ENCODE data around the gene CDK18. TPM values are rescaled to one million over a fixed set of nuclear protein-coding genes. Genes with fewer than 3 reads are reported as not detected.
A peak's percentile ranks its signal among the peaks of the same experiment; 100 is the strongest.

The CDK18 gene
- total and polyA plus RNA-seq, 2 of the 8 experiments (the other 6 are each of a cell fraction or from before 2014, with no cell fraction given) = 31.2 to 44.0 TPM

- Histone ChIP-seq H2BK15ac (ENCODE audit: low read length) (peak overlapping the region; percentile 81; the same call in 1 of the 2 replicates), H3K4me3 (ENCODE audit: extremely low read depth in 1 of 4, insufficient read depth in 2 of 4, low read depth in 3 of 4, low read length in 4 of 4) (peak overlapping the region; percentile 44 to 88 (median 86)), H3K14ac (ENCODE audit: insufficient read length) (no peak overlapping the region), H3K18ac (ENCODE audit: extremely low read depth, low read length) (peak overlapping the region; percentile 95), H3K4me2 (ENCODE audit: insufficient read depth in 1 of 2, low read depth in 2 of 2, low read length in 2 of 2) (peak overlapping the region; percentile 67 to 93), H2BK5ac (ENCODE audit: low read depth, low read length) (peak overlapping the region; percentile 75; the same call in 1 of the 2 replicates), H3K79me1 (ENCODE audit: low read depth, low read length) (peaks cover 17% of the 10 kb centered on the region), H3K27ac (ENCODE audit: low read depth, low read length) (0 out of 2 replicates have a peak overlapping the region, but pooled peaks have one; percentile 49), H4K91ac (replicated peaks; ENCODE audit: insufficient read length, low read length) (peak overlapping the region; percentile 15), H2BK120ac (replicated peaks; ENCODE audit: low read depth, low read length) (no peak overlapping the region), H3K9me3 (ENCODE audit: insufficient read depth in 2 of 2, low read depth in 1 of 2, low read length in 1 of 2) (no peaks in the 10 kb centered on the region), H3K36me3 (ENCODE audit: control insufficient read depth in 2 of 4, insufficient read depth in 4 of 4, low read length in 3 of 4) (no peaks in the 10 kb centered on the region), H2AK5ac (ENCODE audit: low read depth, low read length) (peak overlapping the region; percentile 93; the same call in 1 of the 2 replicates), H3K79me2 (ENCODE audit: control insufficient read depth in 1 of 2, insufficient read depth in 2 of 2, low read length in 2 of 2) (peaks cover 0 to 39% of the 10 kb centered on the region in 2 experiments; a peak in 3 of 4 replicates), H4K20me1 (replicated peaks in 1 of 2; ENCODE audit: control insufficient read depth in 1 of 2, insufficient read depth in 2 of 2, low read length in 2 of 2) (peaks cover 5 to 17% of the 10 kb centered on the region in 2 experiments), H3K4me1 (replicated peaks in 1 of 4; ENCODE audit: control insufficient read depth in 3 of 4, insufficient read depth in 4 of 4, low read length in 3 of 4) (peaks cover 0 to 29% (median 16%) of the 10 kb centered on the region in 4 experiments; a peak in 6 of 7 replicates), H2AFZ (ENCODE audit: low read length) (0 out of 2 replicates have a peak overlapping the region, but pooled peaks have one; percentile 12), H3K56ac (replicated peaks; ENCODE audit: insufficient read length, low read depth, low read length) (peak overlapping the region; percentile 7), H3K23me2 (ENCODE audit: low read depth, low read length) (peaks cover 9% of the 10 kb centered on the region; the same call in 1 of the 2 replicates), H3K27me3 (replicated peaks in 1 of 4; ENCODE audit: control insufficient read depth in 3 of 4, extremely low read depth in 1 of 4, insufficient read depth in 3 of 4, low read length in 3 of 4) (no peaks in the 10 kb centered on the region), H4K5ac (ENCODE audit: insufficient read length, low read depth, low read length) (peak overlapping the region; percentile 26), H3K23ac (ENCODE audit: insufficient read length) (no peak overlapping the region), H2BK20ac (ENCODE audit: low read length) (0 out of 2 replicates have a peak overlapping the region, but pooled peaks have one; percentile 32), H3K4ac (replicated peaks; ENCODE audit: insufficient read length, low read depth, low read length) (peak overlapping the region; percentile 41), H3K9ac (replicated peaks in 1 of 4; ENCODE audit: extremely low read depth in 1 of 4, low read depth in 3 of 4, low read length in 3 of 4) (peak overlapping the region in 3 of 4 experiments; percentile 39 to 54 (median 51); a peak in 6 of 7 replicates), H2BK12ac (ENCODE audit: low read depth, low read length) (peak overlapping the region; percentile 64; the same call in 1 of the 2 replicates), H4K8ac (ENCODE audit: extremely low read depth, insufficient read depth, low read length) (no peak overlapping the region)
- ChIA-PET POLR2A (ENCODE audit: partially characterized antibody) (interaction anchor here (0.8 to 4.8 kb wide), 10 partner anchors 8 to 72 kb away, joined by 3 to 22 read pairs (median 6); partner anchors contain the start of gene BLACAT1), CTCF (ENCODE audit: partially characterized antibody) (interaction anchor here (0.6 to 47.3 kb wide), 6 partner anchors 6 to 154 kb away, joined by 3 to 1626 read pairs (median 3); partner anchors contain the start of gene CDK18)
- FAIRE-seq (no peak), DNase-seq (ENCODE audit: low read depth in 1 of 2, low spot score in 2 of 2) (no peak)
- TF ChIP-seq SAP30 (IDR thresholded peaks at IDR 0.05; ENCODE audit: insufficient read depth, insufficient replicate concordance, low read length) (peak; percentile 66), KDM4A (IDR thresholded peaks at IDR 0.05; ENCODE audit: low read depth, low read length, severe bottlenecking) (peak; percentile 38), KDM1A (IDR thresholded peaks at IDR 0.05; ENCODE audit: borderline replicate concordance, low read length) (no peak)
- TF ChIP-seq, protein P1, sequence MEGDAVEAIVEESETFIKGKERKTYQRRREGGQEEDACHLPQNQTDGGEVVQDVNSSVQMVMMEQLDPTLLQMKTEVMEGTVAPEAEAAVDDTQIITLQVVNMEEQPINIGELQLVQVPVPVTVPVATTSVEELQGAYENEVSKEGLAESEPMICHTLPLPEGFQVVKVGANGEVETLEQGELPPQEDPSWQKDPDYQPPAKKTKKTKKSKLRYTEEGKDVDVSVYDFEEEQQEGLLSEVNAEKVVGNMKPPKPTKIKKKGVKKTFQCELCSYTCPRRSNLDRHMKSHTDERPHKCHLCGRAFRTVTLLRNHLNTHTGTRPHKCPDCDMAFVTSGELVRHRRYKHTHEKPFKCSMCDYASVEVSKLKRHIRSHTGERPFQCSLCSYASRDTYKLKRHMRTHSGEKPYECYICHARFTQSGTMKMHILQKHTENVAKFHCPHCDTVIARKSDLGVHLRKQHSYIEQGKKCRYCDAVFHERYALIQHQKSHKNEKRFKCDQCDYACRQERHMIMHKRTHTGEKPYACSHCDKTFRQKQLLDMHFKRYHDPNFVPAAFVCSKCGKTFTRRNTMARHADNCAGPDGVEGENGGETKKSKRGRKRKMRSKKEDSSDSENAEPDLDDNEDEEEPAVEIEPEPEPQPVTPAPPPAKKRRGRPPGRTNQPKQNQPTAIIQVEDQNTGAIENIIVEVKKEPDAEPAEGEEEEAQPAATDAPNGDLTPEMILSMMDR (IDR thresholded peaks at IDR 0.05; ENCODE audit: control extremely low read depth in 1 of 3, insufficient read depth in 1 of 3, low read depth in 1 of 3, low read length in 3 of 3) = 0 out of 4 replicates have a peak, but pooled peaks of 1 of the 3 experiments have one; percentile 6
- 4% methylated on average over 18 of the region's 18 CpGs; no CpG with 5 or more reads in 1 of the 2 experiments for WGBS, 2 experiments (ENCODE audit: extremely low coverage in 1 of 2, insufficient coverage in 1 of 2, insufficient read length in 1 of 2, insufficient replicate concordance in 2 of 2, low coverage in 1 of 2, low lambda C conversion rate in 2 of 2, missing lambda C conversion rate in 1 of 2)
Observed at GRCh38 chr1:205505076-205505729, 734 bp downstream of the CDK18 start.
